ENCODE measurements around the gene AKNAD1. TPM values are rescaled to one million over a fixed set of nuclear protein-coding genes. Genes with fewer than 3 reads are reported as not detected.
A peak's percentile ranks its signal among the peaks of the same experiment; 100 is the strongest.

The AKNAD1 gene
- total RNA-seq, 1 donor from 2014 or later: under 0.01 TPM

DNA sequence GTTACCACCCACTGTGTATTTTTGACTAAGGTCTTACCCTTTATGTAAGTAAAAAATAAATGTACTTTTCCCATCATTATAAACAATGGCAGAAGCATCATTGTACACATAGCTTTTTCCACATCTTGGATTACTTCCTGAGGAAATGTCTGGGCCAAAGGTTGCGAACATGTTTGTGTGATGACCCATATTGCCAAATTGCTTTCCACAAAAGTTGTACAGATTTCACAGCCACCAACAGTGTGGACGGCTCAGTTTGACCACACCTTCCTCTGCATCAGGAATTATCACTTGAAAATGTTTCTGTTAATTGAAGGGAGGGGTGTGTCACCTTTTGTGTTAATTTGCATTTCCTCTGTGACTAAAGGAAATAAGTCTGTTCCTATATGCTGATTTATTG lies 25.7 kb downstream of the AKNAD1 start:
- DNase-seq (ENCODE audit: low read depth in 2 of 2): peak; percentile 91 to 94

- DNase-seq (ENCODE audit: low read depth in 2 of 2): peak; percentile 50 to 96
Observed at GRCh38 chr1:108830119-108831008, 26.5 kb downstream of the AKNAD1 start.

- peak; percentile 77 to 91 for DNase-seq (ENCODE audit: low read depth in 2 of 2)
Observed at GRCh38 chr1:108829498-108829916, 27.4 kb downstream of the AKNAD1 start.

DNA sequence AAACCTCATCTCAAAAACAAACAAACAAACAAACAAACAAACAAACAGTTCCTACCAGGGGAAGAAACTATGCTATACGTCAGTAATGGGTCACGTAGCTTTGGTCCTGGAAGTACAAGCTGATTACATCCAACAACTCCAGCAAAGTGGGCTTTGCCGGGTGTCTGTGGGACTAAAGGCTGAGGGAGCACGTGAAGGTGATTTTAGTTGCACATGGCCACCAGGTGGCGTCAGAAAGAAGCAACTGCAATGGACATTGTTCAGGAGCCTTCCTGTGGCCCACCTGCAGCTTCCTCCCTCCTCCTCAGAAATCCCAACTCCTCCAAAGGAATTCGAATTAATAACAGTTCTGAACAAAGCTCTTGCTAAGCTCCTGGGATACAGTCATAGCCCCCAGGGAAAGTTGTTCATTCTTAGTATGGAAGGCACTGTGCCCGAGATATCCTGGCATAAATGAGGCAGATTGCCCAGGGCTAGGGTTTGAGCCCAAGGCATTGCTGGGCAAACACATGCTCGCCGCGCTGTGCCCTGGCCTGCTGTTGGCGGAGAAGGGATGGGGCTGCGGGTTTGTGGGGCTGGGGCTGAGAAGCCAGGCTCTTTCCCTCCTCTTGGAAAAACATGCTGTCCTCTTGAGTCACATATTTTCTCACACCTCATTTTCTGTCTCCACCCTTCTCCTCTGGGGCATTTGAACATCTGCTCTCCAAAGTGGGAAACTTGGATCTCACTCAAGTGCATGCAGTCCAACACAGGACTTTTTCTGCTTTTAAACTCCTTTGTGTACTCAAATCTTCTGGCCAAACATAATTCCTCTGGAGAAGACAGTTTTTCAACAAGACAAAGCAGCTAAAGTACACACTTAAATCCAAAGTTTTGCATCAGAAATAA lies 28.6 kb downstream of the AKNAD1 start:
- DNase-seq (ENCODE audit: low read depth in 2 of 2): peak; percentile 65 to 82

DNA sequence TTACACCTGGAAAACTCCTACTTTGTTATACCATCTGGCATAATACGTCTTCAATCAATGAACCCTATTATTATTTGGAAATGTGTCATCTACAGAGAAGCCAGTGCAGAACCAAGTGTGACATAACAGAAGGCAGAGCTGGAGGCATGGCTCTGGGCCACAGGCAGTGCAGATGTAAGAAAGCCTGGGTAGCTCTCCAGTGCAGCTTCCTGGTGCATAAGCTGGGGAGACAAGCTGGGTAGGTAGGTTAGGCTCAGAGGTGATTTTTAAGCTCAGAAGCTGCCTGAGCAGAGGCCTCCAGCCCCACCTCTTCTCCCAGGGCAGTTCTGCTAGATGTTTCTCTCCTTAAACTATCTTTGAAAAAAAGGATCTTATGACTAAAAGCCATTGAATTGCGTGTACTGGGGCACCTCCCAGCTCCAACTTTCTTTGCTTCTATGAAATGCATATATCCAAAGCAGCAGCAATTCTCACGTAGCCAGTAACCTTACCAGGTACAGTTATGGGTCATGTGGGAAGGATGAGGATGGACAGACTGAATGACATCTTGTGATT lies 30.7 kb downstream of the AKNAD1 start:
- no peak for DNase-seq (ENCODE audit: low read depth in 2 of 2)

- no peak for DNase-seq (ENCODE audit: low read depth in 2 of 2)
Observed at GRCh38 chr1:108824051-108824450, 32.8 kb downstream of the AKNAD1 start.

- DNase-seq (ENCODE audit: low read depth in 2 of 2): no peak
Observed at GRCh38 chr1:108823632-108824031, 33.3 kb downstream of the AKNAD1 start.

GRCh38 chr1:108819878-108820277 lies 37.0 kb downstream of the AKNAD1 start:
- DNase-seq (ENCODE audit: low read depth in 2 of 2): no peak

- no peak for DNase-seq (ENCODE audit: low read depth in 2 of 2)
Observed at GRCh38 chr1:108817811-108818210, 39.1 kb downstream of the AKNAD1 start.

DNA sequence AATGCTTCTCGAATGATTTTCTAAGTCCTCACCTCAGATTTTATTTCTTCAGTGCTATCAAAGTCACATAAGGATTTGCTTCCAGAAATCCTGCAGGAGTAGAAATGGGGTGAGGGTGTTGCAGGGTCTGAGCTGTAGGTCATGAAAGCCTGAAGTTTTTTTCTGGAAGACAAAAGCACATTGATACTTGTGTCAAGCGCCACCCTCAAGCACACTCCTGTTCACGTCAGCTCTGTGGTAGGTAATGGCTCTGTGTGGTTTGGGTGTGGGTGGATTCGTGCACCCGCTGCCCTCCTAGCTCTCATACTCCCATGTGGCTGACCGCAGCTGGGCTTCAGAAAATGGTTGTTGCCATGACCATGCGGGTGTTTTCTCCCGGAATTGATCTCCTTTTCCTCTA lies 39.9 kb downstream of the AKNAD1 start:
- DNase-seq (ENCODE audit: low read depth in 2 of 2): peak; percentile 29 to 39

DNA sequence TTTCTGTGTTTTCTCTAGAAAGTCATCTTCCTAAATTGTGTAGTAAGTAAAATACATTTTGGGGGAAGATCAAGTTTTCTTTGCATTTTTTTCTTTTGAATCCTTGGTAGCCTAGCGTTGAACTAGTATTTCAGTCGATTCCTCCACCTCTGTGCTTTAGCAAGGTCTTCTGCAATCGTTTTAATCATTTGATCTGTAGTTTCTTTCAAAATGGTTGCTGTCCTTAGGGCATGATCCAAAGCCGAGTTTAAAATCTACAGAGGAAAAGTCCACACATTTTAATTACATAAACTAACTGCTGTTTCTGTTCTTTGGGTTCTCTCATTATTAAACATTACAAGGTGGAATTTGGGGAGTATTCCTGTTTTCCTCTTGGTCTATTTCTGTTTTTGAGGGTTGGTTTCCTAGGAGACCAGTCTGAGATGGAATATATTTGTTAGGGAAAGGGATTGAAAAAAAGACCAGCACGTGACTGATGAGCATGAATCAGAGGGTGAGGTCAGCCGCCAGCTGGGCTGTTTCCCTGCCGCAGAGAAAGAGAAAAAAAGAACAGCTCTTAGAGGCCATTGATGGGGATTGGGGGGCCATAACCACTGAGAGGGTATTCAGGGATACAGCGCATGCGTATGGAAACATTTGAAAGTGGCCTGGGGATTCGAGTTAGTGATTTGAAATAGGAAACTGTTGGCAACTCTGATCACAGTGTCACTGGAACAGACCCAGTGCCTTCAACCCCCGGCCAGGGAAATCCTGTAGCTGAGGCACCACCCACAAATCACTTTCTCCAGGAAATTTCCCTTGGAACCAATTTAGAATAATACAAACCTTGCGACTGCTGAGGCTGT lies 40.6 kb downstream of the AKNAD1 start:
- DNase-seq (ENCODE audit: low read depth in 2 of 2): peak; percentile 97

DNA sequence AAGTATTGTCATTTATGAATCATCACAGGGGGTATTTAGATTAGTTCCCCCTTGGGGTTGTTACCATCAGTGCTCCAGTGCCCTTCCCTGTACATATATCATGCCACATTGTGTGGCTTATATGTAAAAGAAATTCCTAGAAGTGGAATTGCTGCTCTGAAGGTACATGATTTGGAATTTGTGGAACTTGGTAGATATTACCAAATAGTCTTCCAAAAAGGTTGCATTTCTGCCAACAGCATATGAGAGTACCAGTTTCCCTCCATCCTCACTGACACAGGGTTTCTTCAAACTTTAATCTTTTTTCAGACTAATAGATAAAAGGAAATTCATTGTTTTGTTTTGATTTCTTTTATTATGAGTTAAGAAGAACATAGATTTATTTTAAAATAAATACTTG lies 41.3 kb downstream of the AKNAD1 start:
- no peak for DNase-seq (ENCODE audit: low read depth in 2 of 2)

DNA sequence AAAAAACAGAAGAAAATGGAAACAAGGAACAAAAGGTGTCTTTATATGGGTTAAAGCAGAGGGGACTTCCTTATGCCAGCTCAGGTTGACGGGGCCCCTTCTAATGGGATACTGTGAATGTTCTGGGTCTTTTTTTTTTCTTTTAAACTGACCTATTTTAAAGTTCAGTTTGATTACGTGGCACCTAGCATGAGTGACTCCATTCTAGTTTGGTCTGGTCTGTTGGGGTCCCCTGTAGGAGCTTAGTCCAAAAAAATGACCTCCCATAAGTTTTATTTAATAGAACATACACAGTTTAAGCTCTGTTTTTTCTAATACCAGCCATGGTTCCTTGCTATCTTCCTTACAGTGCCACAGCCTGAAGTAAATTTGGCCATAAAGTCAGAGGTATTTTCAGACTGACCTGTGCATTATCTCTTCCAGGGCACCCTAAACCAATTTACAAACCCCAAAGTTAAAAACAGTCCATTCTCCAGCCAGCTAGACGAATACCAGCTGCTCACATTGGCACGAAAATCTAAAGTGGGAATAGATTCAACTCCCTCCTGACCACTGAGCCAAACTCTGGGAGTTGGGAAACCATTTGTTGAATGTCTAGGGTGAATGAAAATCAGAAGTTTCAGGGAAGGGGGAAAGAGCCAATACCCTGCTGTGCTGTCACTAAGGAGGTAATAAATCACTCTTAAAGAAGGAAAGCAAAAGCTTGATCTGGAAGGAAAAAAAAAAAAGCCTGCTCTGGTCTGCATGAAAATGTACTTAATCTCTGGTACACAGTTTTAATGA lies 42.4 kb downstream of the AKNAD1 start:
- DNase-seq (ENCODE audit: low read depth in 2 of 2): no peak

- DNase-seq (ENCODE audit: low read depth in 2 of 2): no peak
Observed at GRCh38 chr1:108813326-108813725, 43.6 kb downstream of the AKNAD1 start.

DNA sequence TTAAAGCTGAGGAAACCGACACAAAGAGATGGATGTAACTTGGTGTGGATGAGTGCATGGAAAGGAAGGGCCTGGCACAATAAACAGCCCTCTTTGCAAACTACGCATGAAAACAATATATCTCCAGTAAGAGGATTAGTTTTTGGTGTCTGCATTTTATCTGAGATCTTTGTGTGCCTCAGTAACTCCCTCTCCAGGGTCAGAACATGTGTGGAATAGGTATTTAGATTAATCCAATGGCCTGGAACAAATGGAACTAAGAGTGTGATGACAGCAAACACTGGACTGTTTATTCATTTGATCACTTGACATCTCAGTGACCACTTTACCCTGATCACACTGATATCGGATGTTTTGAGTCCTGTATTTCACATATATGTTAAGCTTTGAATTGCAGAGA lies 45.3 kb downstream of the AKNAD1 start:
- no peak for DNase-seq (ENCODE audit: low read depth in 2 of 2)

DNA sequence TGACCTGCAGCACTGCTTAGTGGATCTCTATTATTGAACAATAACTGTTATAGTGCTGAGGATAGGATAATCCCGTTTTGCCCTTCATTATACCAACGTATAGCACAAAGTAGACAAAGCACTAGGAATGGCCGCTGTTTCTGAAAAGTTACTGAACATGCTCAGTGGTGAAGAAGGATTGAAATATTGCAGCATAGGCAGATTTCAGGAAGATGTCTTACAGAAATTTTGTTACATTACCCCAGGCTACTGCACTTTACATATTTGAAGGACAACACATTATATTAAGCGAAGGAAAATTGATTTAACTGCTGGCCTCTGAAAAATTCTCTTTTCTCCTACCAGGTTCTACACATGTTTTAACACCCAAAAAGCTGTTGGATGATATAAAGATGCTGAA lies 48.5 kb downstream of the AKNAD1 start:
- DNase-seq (ENCODE audit: low read depth in 2 of 2): no peak

DNA sequence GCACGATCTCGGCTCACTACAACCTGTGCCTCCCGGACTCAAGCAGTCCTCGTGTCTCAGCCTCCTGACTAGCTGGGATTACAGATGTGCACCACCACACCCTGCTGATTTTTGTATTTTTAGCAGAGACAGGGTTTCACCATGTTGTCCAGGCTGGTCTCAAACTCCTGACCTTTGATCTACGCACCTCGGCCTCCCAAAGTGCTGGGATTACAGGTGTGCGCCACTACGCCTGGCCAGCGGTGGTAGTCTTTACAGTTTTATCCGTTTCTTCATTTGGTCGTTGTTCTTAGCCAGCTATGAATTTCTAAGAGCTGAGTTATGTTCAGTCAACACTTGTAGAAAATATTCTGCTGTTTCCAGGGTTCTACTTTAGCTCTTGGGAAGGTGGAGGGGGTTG lies 53.3 kb downstream of the AKNAD1 start:
- no peak for DNase-seq (ENCODE audit: low read depth in 2 of 2)

GRCh38 chr1:108801101-108801500 lies 55.8 kb downstream of the AKNAD1 start:
- DNase-seq (ENCODE audit: low read depth in 2 of 2): peak in 1 of 2 donors; percentile 47

DNA sequence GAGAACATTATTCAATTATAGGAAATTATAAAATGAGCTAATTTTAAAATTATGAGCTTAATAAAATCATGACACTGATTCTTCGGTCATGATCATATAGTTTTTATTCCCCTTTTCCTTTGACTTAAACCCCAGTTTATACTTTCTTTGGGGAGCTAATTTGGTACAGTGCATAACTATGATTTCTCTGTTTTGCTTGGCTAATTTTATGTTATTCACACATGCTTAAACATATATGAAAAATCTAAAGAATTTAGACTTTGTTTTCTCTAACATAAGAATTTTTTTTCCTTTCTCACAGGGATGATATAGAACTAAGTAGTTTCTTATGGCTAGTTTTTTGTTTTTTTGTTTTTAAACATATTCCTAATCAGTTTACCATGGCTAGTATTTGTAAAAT lies 57.9 kb downstream of the AKNAD1 start:
- no peak for DNase-seq (ENCODE audit: low read depth in 2 of 2)

- no peak for DNase-seq (ENCODE audit: low read depth in 2 of 2)
Observed at GRCh38 chr1:108792420-108792819, 64.5 kb downstream of the AKNAD1 start.
